GM13976 (cell line): ENCODE data around the gene IMMP2L.

ENCODE experiments used
- DNase-seq: peaks from one replicate; pipeline ENCODE4 v3.0.0; 2012; ENCODE audit warnings: low spot score
- in situ Hi-C: fragments of 300-500 bp; cut with MboI; formaldehyde crosslinking; loops from one replicate; pipeline ENCODE4 v1.12.0; 2022; ENCODE audit warnings: low sequenced_read_pairs, mixed read lengths, inconsistent platforms; ENCODE audit not compliant: unreplicated experiment
- TF ChIP-seq, protein P1 (sequence below): IDR thresholded peaks from 2 replicates; pipeline ENCODE4 v1.5.1; 2012; ENCODE audit warnings: borderline replicate concordance, mild to moderate bottlenecking; ENCODE audit not compliant: insufficient read depth; ENCODE audit errors: extremely low read depth, missing control alignments, control extremely low read depth

Gene IMMP2L

DNA sequence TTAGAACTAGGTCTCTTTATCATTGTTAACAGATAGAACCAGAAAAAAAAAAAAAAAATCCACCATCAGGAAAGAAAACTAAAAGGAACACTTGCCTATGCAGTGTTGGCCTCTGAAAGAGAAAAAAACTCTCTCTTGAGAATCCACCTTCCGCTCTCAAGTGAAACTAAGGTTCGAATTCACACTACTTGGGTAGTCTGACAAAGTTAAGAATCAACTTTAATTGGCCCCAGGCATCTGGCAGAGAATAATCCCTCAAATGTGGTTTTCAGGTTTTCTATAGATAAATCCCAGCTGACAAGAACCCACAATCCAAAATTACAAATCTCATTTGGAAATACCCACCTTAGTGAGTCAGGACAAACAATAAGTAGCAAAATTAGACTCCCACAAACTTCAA is 671.1 kb downstream of the IMMP2L start:
- TF ChIP-seq, protein P1, sequence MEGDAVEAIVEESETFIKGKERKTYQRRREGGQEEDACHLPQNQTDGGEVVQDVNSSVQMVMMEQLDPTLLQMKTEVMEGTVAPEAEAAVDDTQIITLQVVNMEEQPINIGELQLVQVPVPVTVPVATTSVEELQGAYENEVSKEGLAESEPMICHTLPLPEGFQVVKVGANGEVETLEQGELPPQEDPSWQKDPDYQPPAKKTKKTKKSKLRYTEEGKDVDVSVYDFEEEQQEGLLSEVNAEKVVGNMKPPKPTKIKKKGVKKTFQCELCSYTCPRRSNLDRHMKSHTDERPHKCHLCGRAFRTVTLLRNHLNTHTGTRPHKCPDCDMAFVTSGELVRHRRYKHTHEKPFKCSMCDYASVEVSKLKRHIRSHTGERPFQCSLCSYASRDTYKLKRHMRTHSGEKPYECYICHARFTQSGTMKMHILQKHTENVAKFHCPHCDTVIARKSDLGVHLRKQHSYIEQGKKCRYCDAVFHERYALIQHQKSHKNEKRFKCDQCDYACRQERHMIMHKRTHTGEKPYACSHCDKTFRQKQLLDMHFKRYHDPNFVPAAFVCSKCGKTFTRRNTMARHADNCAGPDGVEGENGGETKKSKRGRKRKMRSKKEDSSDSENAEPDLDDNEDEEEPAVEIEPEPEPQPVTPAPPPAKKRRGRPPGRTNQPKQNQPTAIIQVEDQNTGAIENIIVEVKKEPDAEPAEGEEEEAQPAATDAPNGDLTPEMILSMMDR, result no peak

DNA sequence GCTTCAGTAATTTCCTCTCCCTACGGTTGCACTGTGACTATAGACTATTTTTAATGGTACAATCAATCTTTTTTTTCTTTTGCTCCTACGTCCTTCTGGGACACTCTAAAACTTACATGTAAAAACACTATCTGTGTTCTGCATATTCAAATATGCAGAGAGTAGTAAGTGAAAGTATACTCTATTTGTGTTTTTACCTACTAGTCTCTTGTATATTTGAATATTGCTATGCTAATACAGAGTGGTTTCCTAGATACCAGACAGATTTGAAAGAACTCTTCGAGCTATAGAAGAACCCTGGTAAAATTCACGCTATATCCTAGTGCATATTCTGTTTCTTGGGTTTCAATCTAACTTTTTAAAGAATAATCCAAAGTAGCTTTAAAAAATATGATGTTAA is 672.2 kb downstream of the IMMP2L start:
- DNase-seq, result no peak
- TF ChIP-seq, protein P1, result no peak

More for the DNA sequence above, 671.1 kb downstream of the IMMP2L start:
- in situ Hi-C loops, result no loop called here
- DNase-seq, result no peak

DNA sequence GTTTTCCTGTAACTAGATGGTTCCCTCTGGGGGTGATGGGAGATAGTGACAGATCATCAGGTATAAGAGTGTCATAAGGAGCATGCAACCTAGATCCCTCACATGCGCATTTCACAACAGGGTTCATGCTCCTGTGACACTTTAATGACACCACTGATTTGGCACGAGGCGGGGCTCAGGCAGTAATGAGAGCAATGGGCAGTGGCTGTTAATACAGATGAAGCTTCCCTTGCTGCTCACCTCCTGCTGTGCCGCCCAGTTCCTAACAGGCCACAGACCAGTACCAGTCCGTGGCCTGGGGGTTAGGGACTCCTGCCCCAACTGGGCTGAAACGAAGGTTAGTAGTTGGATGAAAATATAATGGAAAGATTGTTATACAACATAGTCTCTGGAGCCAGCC is 673.0 kb downstream of the IMMP2L start:
- in situ Hi-C loops, result no loop called here

More for the DNA sequence above, 672.2 kb downstream of the IMMP2L start:
- in situ Hi-C loops, result no loop called here

DNA sequence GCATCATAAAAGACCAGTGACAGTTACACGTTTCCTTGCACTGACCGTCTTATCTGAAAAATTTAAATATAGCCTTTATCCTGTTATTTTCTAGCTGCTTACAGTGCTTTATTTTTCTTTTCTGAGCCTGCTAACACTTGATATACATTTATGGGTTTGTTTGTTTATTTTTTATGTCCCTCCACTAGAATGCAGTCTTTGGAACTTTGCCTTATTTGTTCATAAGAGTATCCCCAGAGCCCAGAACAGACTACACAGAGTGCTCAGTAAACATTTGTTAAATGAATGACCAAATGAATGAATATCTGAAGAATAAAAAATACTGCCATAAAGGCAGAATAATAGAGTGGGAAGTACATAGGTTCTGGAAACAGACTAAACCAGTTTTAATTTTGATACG is 673.7 kb downstream of the IMMP2L start:
- in situ Hi-C loops, result no loop called here
- TF ChIP-seq, protein P1, result no peak
- DNase-seq, result no peak

More for the DNA sequence above, 673.0 kb downstream of the IMMP2L start:
- no peak for DNase-seq
- TF ChIP-seq, protein P1, result no peak

DNA sequence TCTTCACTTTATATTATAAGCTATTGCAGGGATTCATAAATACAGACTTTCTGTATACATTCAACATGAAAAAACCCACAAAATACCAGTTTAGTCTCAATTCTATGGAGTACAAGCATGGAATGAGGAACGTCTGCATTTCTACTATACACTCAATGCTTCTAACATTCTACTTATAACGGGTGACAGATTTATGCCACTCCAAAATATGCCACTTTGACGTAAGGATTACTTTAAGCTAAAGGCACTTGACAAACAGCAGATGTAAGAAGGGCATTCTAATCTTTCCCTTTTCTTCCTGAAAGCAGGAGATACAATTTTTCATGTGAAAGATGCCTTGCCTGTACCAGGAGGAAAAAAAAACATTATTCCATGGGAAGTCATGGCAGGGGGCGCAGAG is 676.8 kb downstream of the IMMP2L start:
- in situ Hi-C loops, result no loop called here
- no peak for DNase-seq
- TF ChIP-seq, protein P1, result no peak

DNA sequence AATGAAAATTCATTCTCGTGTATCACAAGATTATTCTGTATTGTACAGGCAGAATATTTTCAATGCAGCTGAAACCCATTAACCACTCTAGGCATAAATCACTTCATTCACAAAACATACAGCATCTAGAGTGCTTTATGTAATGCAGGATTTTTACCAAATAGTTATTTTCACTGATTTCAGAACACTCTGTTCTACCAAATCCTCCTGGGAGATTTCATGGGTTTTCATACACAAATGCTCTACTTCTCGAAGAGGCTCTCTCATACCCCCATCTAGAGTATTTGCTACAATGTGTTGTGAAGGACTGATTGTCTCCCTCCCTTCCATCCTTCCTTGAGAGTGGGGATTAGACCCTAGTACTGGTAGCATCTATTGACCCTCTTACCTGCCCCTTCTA is 680.6 kb downstream of the IMMP2L start:
- in situ Hi-C loops, result no loop called here
- TF ChIP-seq, protein P1, result no peak

DNA sequence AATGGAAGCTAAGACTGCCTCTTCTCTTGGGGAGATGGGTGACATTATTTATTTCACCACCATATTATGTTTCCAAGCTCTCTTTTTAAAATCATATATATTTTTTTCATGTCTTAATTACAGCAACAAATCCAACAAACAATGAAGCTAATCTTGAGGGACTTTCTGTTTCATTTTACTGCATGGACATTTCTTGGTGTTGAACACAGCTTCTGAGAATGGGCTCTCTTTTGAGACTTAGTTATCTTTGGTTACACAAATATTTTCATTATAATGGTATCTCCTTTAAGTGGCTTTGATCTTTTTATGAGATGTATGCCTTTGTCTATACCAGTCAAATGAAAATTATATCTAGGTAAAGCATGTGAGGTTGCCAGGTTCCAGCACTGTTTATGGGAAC is 681.3 kb downstream of the IMMP2L start:
- TF ChIP-seq, protein P1, result no peak
- in situ Hi-C loops, result no loop called here
- no peak for DNase-seq

More for the DNA sequence above, 680.6 kb downstream of the IMMP2L start:
- DNase-seq, result no peak
